Measurements from ENCODE around the gene THUMPD3. TPM values are rescaled to one million over a fixed set of nuclear protein-coding genes. Genes with fewer than 3 reads are reported as not detected.

The THUMPD3 gene
- total RNA-seq, 2 experiments from 2014 or later, result 74.2 to 78.0 TPM

GRCh38 chr3:9399337-9399703 is 36.5 kb downstream of the THUMPD3 start:
- POLR2A ChIA-PET, result interaction anchor here (0.8 to 7.3 kb wide), 5 partner anchors 16 to 53 kb away, joined by 3 to 209 read pairs (median 3); partner anchors contain the start of gene THUMPD3

GRCh38 chr3:9399746-9400145 is 36.9 kb downstream of the THUMPD3 start:
- no peaks in the 10 kb centered on the region for H3K27me3 Mint-ChIP-seq
- POLR2A ChIA-PET, result interaction anchor here (0.6 to 7.3 kb wide), 6 partner anchors 16 to 813 kb away, joined by 3 to 209 read pairs (median 4); partner anchors contain the start of gene THUMPD3
- no peaks in the 10 kb centered on the region for H3K27me3 ChIP-seq (ENCODE audit: control insufficient read depth in 1 of 2, insufficient read depth in 2 of 2, low read length in 2 of 2)
- no peak for TF ChIP-seq CTCF (IDR thresholded peaks at IDR 0.05)
- H3K36me3 Mint-ChIP-seq (ENCODE audit: low read depth), result peaks cover 35% of the 10 kb centered on the region
- no peak for ATAC-seq (ENCODE audit: poor library complexity)
- H3K4me3 ChIP-seq (ENCODE audit: low read length), result peak overlapping the region; percentile 93
- CTCF ChIA-PET, result interaction anchor here (0.7 to 1.4 kb wide), 3 partner anchors 9 to 889 kb away, joined by 3 to 5 read pairs (median 4); no protein-coding TSS in a partner anchor
- no peak overlapping the region for H3K27ac ChIP-seq (ENCODE audit: low read depth in 1 of 2, low read length in 2 of 2)
- H3K9me3 Mint-ChIP-seq, result no peaks in the 10 kb centered on the region
- H3K36me3 ChIP-seq (ENCODE audit: insufficient read depth, low read length), result peaks cover 2% of the 10 kb centered on the region
- peaks cover 36% of the 10 kb centered on the region for H3K4me1 ChIP-seq (ENCODE audit: insufficient read depth, low read length)
- H3K9me3 ChIP-seq (ENCODE audit: control insufficient read depth in 1 of 2, insufficient read depth in 1 of 2, low read length in 2 of 2), result no peaks in the 10 kb centered on the region
- H3K27ac Mint-ChIP-seq, result peak overlapping the region; percentile 99
- DNase-seq, result peak in 3 of 14 experiments; percentile 18 to 44 (median 34)
- peaks cover 78% of the 10 kb centered on the region for H3K4me1 Mint-ChIP-seq (ENCODE audit: low read depth)
- intact Hi-C loops (cut with DNase I, micrococcal nuclease), result loop anchor here in 1 of 2 experiments (5.0 kb wide), 2 partner anchors 393 to 533 kb away; partner anchors contain the start of genes ARPC4, CRELD1 and TADA3
- peak overlapping the region; percentile 97 for H3K4me3 Mint-ChIP-seq

More at GRCh38 chr3:9399337-9399703, 36.5 kb downstream of the THUMPD3 start:
- peaks cover 78% of the 10 kb centered on the region for H3K4me1 Mint-ChIP-seq (ENCODE audit: low read depth)
- no peaks in the 10 kb centered on the region for H3K9me3 Mint-ChIP-seq
- Histone ChIP-seq H3K36me3 (ENCODE audit: insufficient read depth, low read length) (peaks cover 6% of the 10 kb centered on the region), H3K27ac (ENCODE audit: low read depth in 1 of 2, low read length in 2 of 2) (peak overlapping the region; percentile 3 to 99), H3K9me3 (ENCODE audit: control insufficient read depth in 1 of 2, insufficient read depth in 1 of 2, low read length in 2 of 2) (no peaks in the 10 kb centered on the region), H3K27me3 (ENCODE audit: control insufficient read depth in 1 of 2, insufficient read depth in 2 of 2, low read length in 2 of 2) (no peaks in the 10 kb centered on the region), H3K4me3 (ENCODE audit: low read length) (peak overlapping the region; percentile 93), H3K4me1 (ENCODE audit: insufficient read depth, low read length) (peaks cover 36% of the 10 kb centered on the region)
- no peak for TF ChIP-seq CTCF (IDR thresholded peaks at IDR 0.05)
- no peak for ATAC-seq (ENCODE audit: poor library complexity)
- no peaks in the 10 kb centered on the region for H3K27me3 Mint-ChIP-seq
- CTCF ChIA-PET, result interaction anchor here (0.7 to 1.4 kb wide), 2 partner anchors 9 to 24 kb away, joined by 3 to 5 read pairs; no protein-coding TSS in a partner anchor
- intact Hi-C loops (cut with DNase I, micrococcal nuclease), result loop anchor here in 1 of 2 experiments (5.0 kb wide), 2 partner anchors 393 to 533 kb away; partner anchors contain the start of genes ARPC4, CRELD1 and TADA3
- no peak for DNase-seq
- H3K27ac Mint-ChIP-seq, result peak overlapping the region; percentile 99
- peak overlapping the region; percentile 97 for H3K4me3 Mint-ChIP-seq
- peaks cover 39% of the 10 kb centered on the region for H3K36me3 Mint-ChIP-seq (ENCODE audit: low read depth)

- Histone ChIP-seq H3K27me3 (ENCODE audit: control insufficient read depth in 1 of 2, insufficient read depth in 2 of 2, low read length in 2 of 2) (no peaks in the 10 kb centered on the region), H3K4me3 (ENCODE audit: low read length) (no peak overlapping the region), H3K36me3 (ENCODE audit: insufficient read depth, low read length) (no peaks in the 10 kb centered on the region), H3K9me3 (ENCODE audit: control insufficient read depth in 1 of 2, insufficient read depth in 1 of 2, low read length in 2 of 2) (no peaks in the 10 kb centered on the region), H3K27ac (ENCODE audit: low read depth in 1 of 2, low read length in 2 of 2) (no peak overlapping the region), H3K4me1 (ENCODE audit: insufficient read depth, low read length) (peaks cover 29% of the 10 kb centered on the region)
- peak overlapping the region; percentile 99 for H3K27ac Mint-ChIP-seq
- H3K36me3 Mint-ChIP-seq (ENCODE audit: low read depth), result peaks cover 26% of the 10 kb centered on the region
- ATAC-seq (ENCODE audit: poor library complexity) (no peak), DNase-seq (no peak)
- H3K9me3 Mint-ChIP-seq, result no peaks in the 10 kb centered on the region
- TF ChIP-seq CTCF (IDR thresholded peaks at IDR 0.05), result no peak
- ChIA-PET POLR2A (interaction anchor here (7.3 kb wide), 1 partner anchor 39 kb away, joined by 209 read pairs; the partner anchor contains the start of gene THUMPD3), CTCF (no interaction called here)
- no peaks in the 10 kb centered on the region for H3K27me3 Mint-ChIP-seq
- H3K4me3 Mint-ChIP-seq, result peak overlapping the region; percentile 52
- intact Hi-C loops (cut with DNase I, micrococcal nuclease), result no loop called here
- peaks cover 77% of the 10 kb centered on the region for H3K4me1 Mint-ChIP-seq (ENCODE audit: low read depth)
Observed at GRCh38 chr3:9400616-9401015, 37.8 kb downstream of the THUMPD3 start.
